Nephron progenitor cell (in vitro differentiated cells): Measurements from ENCODE around the gene VWC2L.

Experiments
- DNase-seq: peaks from one replicate; pipeline ENCODE4 v3.0.0; 2021
- H3K27ac Mint-ChIP-seq: 2 replicates; pipeline ENCODE4 v1.8.0; 2021; ENCODE audit warnings: mild to moderate bottlenecking, moderate library complexity, mixed read lengths
- H3K27me3 Mint-ChIP-seq: 2 replicates; pipeline ENCODE4 v1.8.0; 2021; ENCODE audit warnings: mild to moderate bottlenecking, low read depth, mixed read lengths; ENCODE audit not compliant: poor library complexity
- H3K36me3 Mint-ChIP-seq: 2 replicates; pipeline ENCODE4 v1.8.0; 2021; ENCODE audit warnings: low read depth, mixed read lengths
- H3K4me1 Mint-ChIP-seq: 2 replicates; pipeline ENCODE4 v1.8.0; 2021; ENCODE audit warnings: mixed read lengths
- H3K4me3 Mint-ChIP-seq: 2 replicates; pipeline ENCODE4 v1.8.0; 2021; ENCODE audit warnings: mild to moderate bottlenecking, moderate library complexity, mixed read lengths
- H3K9me3 Mint-ChIP-seq: 2 replicates; pipeline ENCODE4 v1.8.0; 2021; ENCODE audit warnings: mild to moderate bottlenecking, moderate library complexity, mixed read lengths
- TF ChIP-seq, protein P1 (sequence below): fragments of 200-600 bp; sonication (generic); IDR thresholded peaks from 2 replicates; pipeline ENCODE4 v1.5.0; 2021; ENCODE audit warnings: antibody characterized with exemption

VWC2L gene

DNA sequence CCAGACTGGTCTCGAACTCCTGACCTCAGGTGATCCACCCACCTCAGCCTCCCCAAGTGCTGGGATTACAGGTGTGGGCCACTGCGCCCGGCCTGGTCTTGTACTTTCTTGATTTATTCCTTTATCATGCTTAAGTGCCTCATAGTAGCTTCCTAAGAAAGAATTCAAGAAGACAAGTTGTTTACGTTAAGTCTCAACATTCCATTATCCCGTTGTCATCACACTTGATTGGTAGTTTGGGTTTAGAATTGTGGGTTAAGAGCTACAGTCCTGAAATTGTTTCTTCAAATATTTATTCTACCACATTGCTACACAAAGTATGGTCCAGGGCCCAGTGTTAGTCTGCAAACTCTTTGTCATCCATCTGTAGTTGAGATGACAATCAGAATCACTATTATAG, 194.0 kb downstream of the VWC2L start:
- H3K27ac Mint-ChIP-seq: no peak overlapping the region
- no peaks in the 10 kb centered on the region for H3K9me3 Mint-ChIP-seq
- H3K4me3 Mint-ChIP-seq: no peak overlapping the region
- H3K4me1 Mint-ChIP-seq: no peaks in the 10 kb centered on the region
- no peaks in the 10 kb centered on the region for H3K36me3 Mint-ChIP-seq
- no peaks in the 10 kb centered on the region for H3K27me3 Mint-ChIP-seq
- TF ChIP-seq, protein P1, sequence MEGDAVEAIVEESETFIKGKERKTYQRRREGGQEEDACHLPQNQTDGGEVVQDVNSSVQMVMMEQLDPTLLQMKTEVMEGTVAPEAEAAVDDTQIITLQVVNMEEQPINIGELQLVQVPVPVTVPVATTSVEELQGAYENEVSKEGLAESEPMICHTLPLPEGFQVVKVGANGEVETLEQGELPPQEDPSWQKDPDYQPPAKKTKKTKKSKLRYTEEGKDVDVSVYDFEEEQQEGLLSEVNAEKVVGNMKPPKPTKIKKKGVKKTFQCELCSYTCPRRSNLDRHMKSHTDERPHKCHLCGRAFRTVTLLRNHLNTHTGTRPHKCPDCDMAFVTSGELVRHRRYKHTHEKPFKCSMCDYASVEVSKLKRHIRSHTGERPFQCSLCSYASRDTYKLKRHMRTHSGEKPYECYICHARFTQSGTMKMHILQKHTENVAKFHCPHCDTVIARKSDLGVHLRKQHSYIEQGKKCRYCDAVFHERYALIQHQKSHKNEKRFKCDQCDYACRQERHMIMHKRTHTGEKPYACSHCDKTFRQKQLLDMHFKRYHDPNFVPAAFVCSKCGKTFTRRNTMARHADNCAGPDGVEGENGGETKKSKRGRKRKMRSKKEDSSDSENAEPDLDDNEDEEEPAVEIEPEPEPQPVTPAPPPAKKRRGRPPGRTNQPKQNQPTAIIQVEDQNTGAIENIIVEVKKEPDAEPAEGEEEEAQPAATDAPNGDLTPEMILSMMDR: no peak
- no peak for DNase-seq

DNA sequence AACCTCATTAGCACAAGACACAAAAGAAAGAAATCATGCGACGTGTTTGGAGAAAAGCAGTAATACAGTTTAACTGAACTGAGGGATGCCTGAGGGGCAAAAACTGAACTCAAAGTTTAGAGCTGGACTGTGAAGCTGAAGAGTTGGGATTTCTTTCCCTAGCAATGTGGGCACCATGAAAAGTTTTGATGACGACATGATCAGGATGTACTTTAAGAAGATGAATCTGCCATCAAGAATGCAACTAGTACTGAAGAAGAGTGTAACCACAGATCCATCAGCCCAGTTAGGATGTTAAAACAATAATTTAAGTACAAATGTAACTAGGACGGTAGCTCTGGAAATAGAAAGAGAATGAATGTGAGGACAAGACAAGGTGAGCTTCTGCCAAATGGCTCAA, 196.2 kb downstream of the VWC2L start:
- TF ChIP-seq, protein P1: no peak
- no peak overlapping the region for H3K27ac Mint-ChIP-seq
- DNase-seq: no peak
- no peak overlapping the region for H3K4me3 Mint-ChIP-seq
- no peaks in the 10 kb centered on the region for H3K36me3 Mint-ChIP-seq
- no peaks in the 10 kb centered on the region for H3K9me3 Mint-ChIP-seq
- no peaks in the 10 kb centered on the region for H3K4me1 Mint-ChIP-seq
- H3K27me3 Mint-ChIP-seq: no peaks in the 10 kb centered on the region

DNA sequence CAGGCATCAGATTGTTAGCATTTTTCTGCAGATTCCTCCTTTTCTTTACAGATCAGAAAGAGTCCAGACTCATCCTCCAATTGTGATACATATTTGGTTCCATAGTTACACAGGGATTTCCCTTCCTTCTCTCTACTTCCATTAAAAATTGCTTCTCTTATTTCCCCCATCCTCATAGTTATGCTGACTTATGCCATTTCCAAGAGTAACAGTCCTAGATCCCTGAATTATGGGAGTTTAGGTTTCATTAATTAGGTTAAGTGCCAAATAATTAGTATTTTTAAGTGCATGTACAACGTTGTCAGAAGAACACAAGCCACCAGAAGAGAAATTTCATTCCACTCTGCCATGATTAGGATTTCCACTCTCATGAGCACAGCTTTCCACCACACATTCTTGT, 200.2 kb downstream of the VWC2L start:
- H3K4me1 Mint-ChIP-seq: no peaks in the 10 kb centered on the region
- peaks cover 5% of the 10 kb centered on the region for H3K36me3 Mint-ChIP-seq
- H3K27ac Mint-ChIP-seq: no peak overlapping the region
- no peaks in the 10 kb centered on the region for H3K27me3 Mint-ChIP-seq
- TF ChIP-seq, protein P1: no peak
- no peak for DNase-seq
- H3K4me3 Mint-ChIP-seq: no peak overlapping the region
- H3K9me3 Mint-ChIP-seq: no peaks in the 10 kb centered on the region

DNA sequence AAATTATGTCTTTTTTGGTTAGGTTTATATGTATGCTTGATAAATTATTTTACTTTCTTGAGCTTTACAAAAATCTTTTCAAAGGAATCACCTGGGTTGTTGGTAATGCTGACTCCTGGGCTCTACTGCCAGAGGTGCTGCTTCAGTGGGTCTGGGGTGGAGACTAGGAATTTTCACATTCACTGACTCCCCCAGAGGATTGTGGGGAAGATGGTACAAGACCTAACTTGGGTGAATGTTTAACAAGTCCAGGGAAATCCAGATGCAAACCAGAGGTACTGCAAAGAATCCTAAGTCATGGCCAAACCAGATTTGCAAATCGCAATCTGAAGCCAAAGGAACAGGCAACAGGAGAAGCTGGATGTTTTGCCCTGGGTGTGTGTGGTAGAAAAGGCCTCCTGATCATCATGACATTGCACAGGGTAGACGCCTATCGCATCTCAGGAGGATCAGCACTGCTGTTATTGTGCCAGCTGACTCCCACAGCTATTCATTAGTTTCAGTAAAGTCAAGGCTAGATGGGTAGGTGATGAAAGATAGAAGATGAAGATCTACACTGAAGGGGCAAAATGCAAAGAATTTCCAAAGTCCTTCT, 213.4 kb downstream of the VWC2L start:
- Mint-ChIP-seq H3K4me3 (no peak overlapping the region), H3K4me1 (no peaks in the 10 kb centered on the region), H3K27me3 (no peaks in the 10 kb centered on the region), H3K36me3 (no peaks in the 10 kb centered on the region), H3K27ac (no peak overlapping the region), H3K9me3 (no peaks in the 10 kb centered on the region)
- no peak for DNase-seq
- TF ChIP-seq, protein P1: no peak

DNA sequence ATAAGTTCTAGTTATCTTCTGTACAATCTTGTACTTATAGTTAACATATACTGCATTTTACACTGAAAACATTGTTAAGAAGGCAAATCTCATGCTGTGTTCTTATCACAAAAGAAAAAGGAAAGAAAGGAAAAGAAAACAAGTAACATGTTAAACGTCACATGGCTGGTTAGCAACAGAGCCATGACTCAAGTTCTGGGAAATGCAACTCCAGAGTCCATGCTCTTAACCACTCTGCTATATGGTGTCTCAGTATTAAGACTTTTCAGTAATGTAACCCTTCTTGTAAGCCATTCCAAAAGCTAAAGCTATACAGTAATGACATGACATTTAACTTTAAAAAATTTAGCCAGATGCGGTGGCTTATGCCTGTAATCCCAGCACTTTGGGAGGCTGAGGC, 217.2 kb downstream of the VWC2L start:
- Mint-ChIP-seq H3K36me3 (no peaks in the 10 kb centered on the region), H3K27ac (no peak overlapping the region), H3K4me1 (peaks cover 4% of the 10 kb centered on the region), H3K4me3 (no peak overlapping the region), H3K27me3 (no peaks in the 10 kb centered on the region), H3K9me3 (no peaks in the 10 kb centered on the region)
- TF ChIP-seq, protein P1: no peak
- DNase-seq: no peak
